ENCODE results near the gene DISC1.
"Not testable (repeated sequence)": the region's sequence is repeated elsewhere in the genome, so short reads cannot be mapped to it uniquely, and the experiment has no call there.

The DISC1 gene

GRCh38 chr1:231965615-231966014 lies 339.0 kb downstream of the DISC1 start:
- no peak for DNase-seq (ENCODE audit: low read depth)
- no peak for TF ChIP-seq CTCF (conservative IDR thresholded peaks at IDR 0.05; ENCODE audit: low read depth, low read length)
- no peak overlapping the region for H3K4me3 ChIP-seq (ENCODE audit: low read length)

- no peak for DNase-seq (ENCODE audit: low read depth)
- H3K4me3 ChIP-seq (ENCODE audit: low read length): no peak overlapping the region
- no peak for TF ChIP-seq CTCF (conservative IDR thresholded peaks at IDR 0.05; ENCODE audit: low read depth, low read length)
These were observed 340.4 kb downstream of the DISC1 start for GRCh38 chr1:231966983-231967382.

GRCh38 chr1:231969076-231969475 lies 342.5 kb downstream of the DISC1 start:
- DNase-seq (ENCODE audit: low read depth): no peak
- no peak for TF ChIP-seq CTCF (conservative IDR thresholded peaks at IDR 0.05; ENCODE audit: low read depth, low read length)

GRCh38 chr1:231969761-231970160 lies 343.2 kb downstream of the DISC1 start:
- H3K4me3 ChIP-seq (ENCODE audit: low read length); DNase-seq (ENCODE audit: low read depth): not testable (repeated sequence)

More at GRCh38 chr1:231969076-231969475, 342.5 kb downstream of the DISC1 start:
- no peak overlapping the region for H3K4me3 ChIP-seq (ENCODE audit: low read length)

GRCh38 chr1:231970684-231971083 lies 344.1 kb downstream of the DISC1 start:
- no peak for DNase-seq (ENCODE audit: low read depth)
- no peak for TF ChIP-seq CTCF (conservative IDR thresholded peaks at IDR 0.05; ENCODE audit: low read depth, low read length)

GRCh38 chr1:231971397-231972110 lies 345.0 kb downstream of the DISC1 start:
- no peak for TF ChIP-seq CTCF (conservative IDR thresholded peaks at IDR 0.05; ENCODE audit: low read depth, low read length)
- no peak for DNase-seq (ENCODE audit: low read depth)
- H3K4me3 ChIP-seq (ENCODE audit: low read length): no peak overlapping the region

More at GRCh38 chr1:231970684-231971083, 344.1 kb downstream of the DISC1 start:
- H3K4me3 ChIP-seq (ENCODE audit: low read length): no peak overlapping the region

GRCh38 chr1:231972111-231972445 lies 345.5 kb downstream of the DISC1 start:
- no peak overlapping the region for H3K4me3 ChIP-seq (ENCODE audit: low read length)
- no peak for TF ChIP-seq CTCF (conservative IDR thresholded peaks at IDR 0.05; ENCODE audit: low read depth, low read length)
- no peak for DNase-seq (ENCODE audit: low read depth)

Data from retinal pigment epithelial cell (primary cell).